Activated CD4-positive, alpha-beta memory T cell treated with anti-CD3 and anti-CD28 coated beads, Interleukin-2, amount 10 ng/mL, durations not matched to agents 7 days and 5 days (primary cell): Measurements from ENCODE around the gene PRR19. TPM values are rescaled to one million over a fixed set of nuclear protein-coding genes. Genes with fewer than 3 reads are reported as not detected.
"Not testable (repeated sequence)": the region's sequence is repeated elsewhere in the genome, so short reads cannot be mapped to it uniquely, and the experiment has no call there.

Experiments used
- CTCF ChIA-PET: fragments of 350-600 bp; sonication (Branson Sonifier 250); formaldehyde crosslinking; loops from one replicate; lab custom pipeline; 2021; ENCODE audit warnings: antibody characterized with exemption, inconsistent platforms; lab: Charles Lee
- POLR2A ChIA-PET: fragments of 350-600 bp; sonication (Branson Sonifier 250); formaldehyde crosslinking; loops from one replicate; lab custom pipeline; 2021; ENCODE audit warnings: antibody characterized with exemption; lab: Charles Lee
- DNase-seq: peaks from one replicate; pipeline ENCODE4 v3.0.0-alpha.2; 2020
- H3K27ac Mint-ChIP-seq: one replicate; pipeline ENCODE4 v1.8.0; 2021; ENCODE audit warnings: mild to moderate bottlenecking, mixed read lengths
- H3K27me3 Mint-ChIP-seq: one replicate; pipeline ENCODE4 v1.8.0; 2021; ENCODE audit warnings: mixed read lengths
- H3K36me3 Mint-ChIP-seq: one replicate; pipeline ENCODE4 v1.8.0; 2021; ENCODE audit warnings: low read depth, mixed read lengths
- H3K4me1 Mint-ChIP-seq: one replicate; pipeline ENCODE4 v1.8.0; 2021; ENCODE audit warnings: mixed read lengths
- H3K4me3 Mint-ChIP-seq: one replicate; pipeline ENCODE4 v1.8.0; 2021; ENCODE audit warnings: mild to moderate bottlenecking, mixed read lengths
- H3K9me3 Mint-ChIP-seq: one replicate; pipeline ENCODE4 v1.8.0; 2021; ENCODE audit warnings: mixed read lengths
- total RNA-seq, 2 experiments: library from RNA; stranded (reverse); gene quantifications; one replicate each; pipeline ENCODE4 v1.2.3, GENCODE V29; 2021

PRR19 gene
- total RNA-seq, 2 experiments from 2014 or later: 0.45 to 0.91 TPM

DNA sequence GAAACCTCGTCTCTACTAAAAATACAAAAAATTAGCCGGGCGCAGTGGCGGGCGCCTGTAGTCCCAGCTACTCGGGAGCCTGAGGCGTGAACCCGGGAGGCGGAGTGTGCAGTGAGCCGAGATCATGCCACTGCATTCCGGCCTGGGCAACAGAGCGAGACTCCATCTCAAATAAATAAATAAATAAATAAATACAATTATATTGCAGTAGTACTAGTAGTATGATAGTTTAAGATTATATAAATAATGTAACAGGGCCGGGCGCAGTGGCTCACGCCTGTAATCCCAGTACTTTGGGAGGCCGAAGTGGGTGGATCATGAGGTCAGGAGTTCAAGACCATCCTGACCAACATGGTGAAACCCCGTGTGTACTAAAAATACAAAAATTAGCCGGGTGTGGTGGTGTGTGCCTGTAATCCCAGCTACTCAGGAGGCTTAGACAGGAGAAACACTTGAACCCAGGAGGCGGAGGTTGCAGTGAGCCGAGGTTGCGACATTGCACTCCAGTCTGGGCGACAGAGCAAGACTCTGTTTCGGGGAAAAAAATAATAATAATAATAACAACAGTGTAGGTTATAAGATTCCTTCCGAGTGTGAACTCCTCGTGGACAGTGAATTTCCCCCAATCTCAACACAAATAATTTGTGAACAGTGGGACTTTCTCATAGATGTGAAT lies 34.9 kb upstream of the PRR19 start:
- H3K27me3 Mint-ChIP-seq, H3K4me3 Mint-ChIP-seq, DNase-seq, H3K9me3 Mint-ChIP-seq: not testable (repeated sequence)
- CTCF ChIA-PET: interaction anchor here (1.0 to 1.4 kb wide), 3 partner anchors 9 to 24 kb away, joined by 3 to 6 read pairs (median 4); partner anchors contain the start of gene GSK3A
- peaks cover 29% of the 10 kb centered on the region for H3K4me1 Mint-ChIP-seq
- peak overlapping the region; percentile 24 for H3K27ac Mint-ChIP-seq
- H3K36me3 Mint-ChIP-seq: peaks cover 17% of the 10 kb centered on the region
- POLR2A ChIA-PET: interaction anchor here (0.7 to 2.7 kb wide), 6 partner anchors 11 to 47 kb away, joined by 3 to 11 read pairs (median 4); partner anchors contain the start of genes ERF, GSK3A and ZNF526

GRCh38 chr19:42267644-42268141 lies 34.2 kb upstream of the PRR19 start:
- Mint-ChIP-seq H3K27me3 (peaks cover under 1% of the 10 kb centered on the region), H3K36me3 (peaks cover 18% of the 10 kb centered on the region), H3K27ac (no peak overlapping the region), H3K9me3 (no peaks in the 10 kb centered on the region), H3K4me1 (peaks cover 29% of the 10 kb centered on the region), H3K4me3 (no peak overlapping the region)
- ChIA-PET POLR2A (interaction anchor here (0.7 to 2.7 kb wide), 6 partner anchors 11 to 48 kb away, joined by 3 to 11 read pairs (median 4); partner anchors contain the start of genes ERF, GSK3A and ZNF526), CTCF (interaction anchor here (1.0 to 1.4 kb wide), 2 partner anchors 11 to 25 kb away, joined by 4 to 6 read pairs; partner anchors contain the start of gene GSK3A)
- no peak for DNase-seq

DNA sequence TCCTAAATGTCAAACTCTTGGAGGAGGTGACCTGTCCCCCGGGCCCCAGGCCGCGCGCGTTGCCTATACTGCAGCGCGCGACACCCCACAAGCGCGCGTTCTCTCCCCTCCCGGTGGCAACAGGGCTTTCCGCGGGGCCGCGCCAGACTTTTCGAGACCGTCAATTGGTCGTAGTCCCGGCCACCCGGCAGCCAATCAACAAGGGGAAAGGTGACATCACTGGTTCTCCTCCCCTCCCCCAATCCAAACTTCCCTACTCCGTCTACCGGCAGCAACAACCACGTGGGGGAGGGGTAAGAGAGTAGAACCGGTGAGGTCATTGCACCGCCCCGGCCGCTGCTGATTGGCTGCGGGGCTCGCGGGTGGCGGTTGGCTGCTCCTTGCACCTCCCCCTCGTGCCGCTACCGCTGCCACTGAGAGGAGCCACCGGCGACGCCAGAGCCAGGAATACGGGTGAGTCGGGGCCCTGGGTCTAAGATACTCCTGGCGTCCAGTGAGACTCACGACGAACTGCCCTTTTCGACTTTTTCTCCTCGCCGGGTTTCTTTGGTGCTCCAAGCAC lies 33.7 kb upstream of the PRR19 start:
- Mint-ChIP-seq H3K36me3 (peaks cover 21% of the 10 kb centered on the region), H3K27ac (no peak overlapping the region), H3K4me1 (peaks cover 29% of the 10 kb centered on the region), H3K4me3 (no peak overlapping the region), H3K27me3 (no peaks in the 10 kb centered on the region), H3K9me3 (no peaks in the 10 kb centered on the region)
- POLR2A ChIA-PET: interaction anchor here (0.7 to 2.7 kb wide), 6 partner anchors 10 to 49 kb away, joined by 3 to 11 read pairs (median 4); partner anchors contain the start of genes ERF, GSK3A and ZNF526
- DNase-seq: peak; percentile 99
- CTCF ChIA-PET: interaction anchor here (1.0 to 1.4 kb wide), 2 partner anchors 11 to 25 kb away, joined by 4 to 6 read pairs; partner anchors contain the start of gene GSK3A

DNA sequence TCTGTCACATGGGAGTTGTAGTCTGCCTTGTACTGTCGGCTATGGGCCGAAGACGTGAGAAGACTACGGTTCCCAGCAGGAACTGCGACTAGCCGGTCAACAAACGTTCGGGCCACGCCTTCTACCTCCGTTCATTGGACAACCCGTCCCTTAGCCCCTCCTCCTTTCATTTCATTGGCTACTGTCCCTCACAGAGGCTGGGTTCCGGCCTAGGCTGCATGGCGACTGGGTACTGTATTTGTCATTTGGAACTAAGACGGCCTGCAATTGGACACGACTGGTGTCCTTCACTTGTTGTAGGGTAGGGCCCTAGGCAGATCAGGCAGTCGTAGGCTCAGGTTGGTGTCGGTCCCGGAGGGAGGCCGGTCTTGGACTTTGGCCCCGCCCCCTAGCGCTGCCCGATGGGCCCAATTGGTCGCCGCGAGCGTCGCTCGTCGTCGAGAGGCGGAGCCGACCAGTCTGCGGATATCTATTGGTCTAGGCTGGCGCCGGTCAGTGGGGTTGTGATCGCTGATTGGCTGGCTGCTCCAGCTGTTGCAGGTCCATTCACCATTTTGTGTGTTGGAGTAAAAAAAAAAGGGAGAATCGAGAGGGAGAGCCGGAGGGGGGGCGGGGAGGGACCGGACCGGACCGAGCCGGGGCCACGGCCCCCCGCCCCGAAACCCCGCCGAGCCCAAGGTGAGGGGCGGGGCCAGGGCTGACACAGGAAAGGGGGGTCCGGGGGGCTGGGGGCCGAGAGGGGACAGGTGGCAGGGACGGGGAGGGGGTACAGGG lies 33.0 kb upstream of the PRR19 start, which contains the start of gene CIC:
Gene CIC, plus strand, starts transcription at position 549 of the 774 bp plus-strand sequence. CDS start 2,532 bp downstream, outside the sequence.
- Mint-ChIP-seq H3K27ac (peak within 1 kb of the TSS; percentile 99), H3K27me3 (no peaks in the 10 kb centered on the region), H3K4me1 (peaks cover 32% of the 10 kb centered on the region), H3K36me3 (peaks cover 28% of the 10 kb centered on the region), H3K9me3 (no peaks in the 10 kb centered on the region), H3K4me3 (no peak within 1 kb of the TSS)
- POLR2A ChIA-PET: interaction anchor here (1.2 to 3.5 kb wide), 10 partner anchors 8 to 69 kb away, joined by 3 to 48 read pairs (median 12); partner anchors contain the start of genes ERF and GSK3A
- DNase-seq: peak; percentile 99
- CTCF ChIA-PET: interaction anchor here (0.6 to 3.2 kb wide), 2 partner anchors 11 to 1249 kb away, joined by 3 to 43 read pairs; no protein-coding TSS in a partner anchor

- H3K9me3 Mint-ChIP-seq: no peaks in the 10 kb centered on the region
- POLR2A ChIA-PET: interaction anchor here (1.2 to 3.5 kb wide), 16 partner anchors 8 to 258 kb away, joined by 3 to 48 read pairs (median 6); partner anchors contain the start of genes CEACAM1, ERF, GSK3A and PAFAH1B3
- no peaks in the 10 kb centered on the region for H3K27me3 Mint-ChIP-seq
- H3K36me3 Mint-ChIP-seq: peaks cover 35% of the 10 kb centered on the region
- H3K27ac Mint-ChIP-seq: peak overlapping the region; percentile 99
- DNase-seq: no peak
- CTCF ChIA-PET: interaction anchor here (0.6 to 3.2 kb wide), 9 partner anchors 10 to 1248 kb away, joined by 3 to 43 read pairs (median 3); partner anchors contain the start of gene GSK3A
- peaks cover 36% of the 10 kb centered on the region for H3K4me1 Mint-ChIP-seq
- H3K4me3 Mint-ChIP-seq: no peak overlapping the region
Measured at GRCh38 chr19:42269478-42270345, 32.2 kb upstream of the PRR19 start.

- peak overlapping the region; percentile 99 for H3K27ac Mint-ChIP-seq
- peak; percentile 77 for DNase-seq
- peaks cover 44% of the 10 kb centered on the region for H3K4me1 Mint-ChIP-seq
- no peaks in the 10 kb centered on the region for H3K9me3 Mint-ChIP-seq
- H3K27me3 Mint-ChIP-seq: no peaks in the 10 kb centered on the region
- ChIA-PET CTCF (interaction anchor here (0.6 to 3.2 kb wide), 9 partner anchors 9 to 162 kb away, joined by 3 to 43 read pairs (median 4); partner anchors contain the start of gene GSK3A), POLR2A (interaction anchor here (0.8 to 3.5 kb wide), 16 partner anchors 9 to 258 kb away, joined by 3 to 48 read pairs (median 6); partner anchors contain the start of genes CEACAM1, ERF, GSK3A and PAFAH1B3)
- H3K36me3 Mint-ChIP-seq: peaks cover 41% of the 10 kb centered on the region
- no peak overlapping the region for H3K4me3 Mint-ChIP-seq
Measured at GRCh38 chr19:42270346-42271044, 31.4 kb upstream of the PRR19 start.

DNA sequence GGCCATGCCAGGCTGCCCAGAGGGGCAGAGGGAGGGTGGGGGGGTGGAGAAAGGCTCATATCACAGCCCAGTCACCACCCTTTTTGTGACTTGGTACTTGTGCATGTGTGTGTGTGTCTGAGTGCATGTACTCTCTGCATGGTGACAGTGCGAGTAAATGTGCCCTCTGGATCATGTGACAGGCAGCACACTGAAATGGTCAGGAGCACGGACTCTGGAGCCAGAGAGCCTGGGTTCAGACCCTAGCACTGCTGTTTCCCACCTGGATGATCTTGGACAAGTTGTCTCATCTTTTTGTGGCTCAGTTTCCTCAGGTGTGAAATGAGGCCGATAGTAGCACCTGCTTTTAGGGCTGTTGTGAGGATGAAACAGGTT lies 30.9 kb upstream of the PRR19 start:
- H3K27ac Mint-ChIP-seq: peak overlapping the region; percentile 99
- no peak for DNase-seq
- H3K36me3 Mint-ChIP-seq: peaks cover 45% of the 10 kb centered on the region
- H3K9me3 Mint-ChIP-seq: no peaks in the 10 kb centered on the region
- no peaks in the 10 kb centered on the region for H3K27me3 Mint-ChIP-seq
- ChIA-PET POLR2A (interaction anchor here (0.8 to 3.5 kb wide), 13 partner anchors 9 to 257 kb away, joined by 3 to 48 read pairs (median 8); partner anchors contain the start of genes CEACAM1, ERF, GSK3A and PAFAH1B3), CTCF (interaction anchor here (1.3 to 3.2 kb wide), 7 partner anchors 8 to 162 kb away, joined by 3 to 43 read pairs (median 4); partner anchors contain the start of gene GSK3A)
- H3K4me3 Mint-ChIP-seq: no peak overlapping the region
- H3K4me1 Mint-ChIP-seq: peaks cover 47% of the 10 kb centered on the region

DNA sequence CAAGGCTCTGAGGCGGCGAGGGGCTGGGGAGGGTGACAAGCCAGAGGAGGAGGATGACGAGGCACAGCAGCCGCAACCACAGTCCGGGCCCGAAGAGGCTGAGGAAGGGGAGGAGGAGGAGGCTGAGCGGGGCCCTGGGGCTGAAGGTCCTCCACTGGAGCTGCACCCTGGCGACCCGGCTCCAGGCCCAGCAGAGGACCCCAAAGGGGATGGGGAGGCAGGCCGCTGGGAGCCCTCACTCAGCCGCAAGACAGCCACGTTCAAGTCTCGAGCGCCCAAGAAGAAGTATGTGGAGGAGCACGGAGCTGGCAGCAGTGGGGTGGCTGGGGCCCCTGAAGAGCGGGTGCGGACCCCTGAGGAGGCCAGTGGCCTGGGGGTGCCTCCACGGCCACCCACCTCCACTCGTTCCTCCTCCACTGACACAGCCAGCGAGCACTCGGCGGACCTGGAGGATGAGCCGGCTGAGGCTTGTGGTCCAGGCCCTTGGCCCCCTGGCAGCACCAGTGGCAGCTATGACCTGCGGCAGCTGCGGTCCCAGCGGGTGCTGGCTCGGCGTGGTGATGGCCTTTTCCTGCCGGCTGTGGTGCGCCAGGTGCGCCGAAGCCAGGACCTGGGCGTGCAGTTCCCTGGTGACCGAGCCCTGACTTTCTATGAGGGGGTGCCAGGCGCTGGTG lies 29.9 kb upstream of the PRR19 start:
- ChIA-PET CTCF (interaction anchor here (2.1 to 3.2 kb wide), 2 partner anchors 7 to 29 kb away, joined by 10 to 43 read pairs; partner anchors contain the start of gene GSK3A), POLR2A (interaction anchor here (1.1 to 3.5 kb wide), 6 partner anchors 8 to 72 kb away, joined by 3 to 48 read pairs (median 18); partner anchors contain the start of gene GSK3A)
- no peak overlapping the region for H3K4me3 Mint-ChIP-seq

GRCh38 chr19:42272535-42272897 lies 29.4 kb upstream of the PRR19 start:
- Mint-ChIP-seq H3K4me3 (no peak overlapping the region), H3K36me3 (peaks cover 50% of the 10 kb centered on the region), H3K27me3 (no peaks in the 10 kb centered on the region), H3K9me3 (no peaks in the 10 kb centered on the region), H3K4me1 (peaks cover 60% of the 10 kb centered on the region), H3K27ac (no peak overlapping the region)
- ChIA-PET POLR2A (interaction anchor here (1.1 to 1.5 kb wide), 2 partner anchors 10 to 28 kb away, joined by 3 to 4 read pairs; no protein-coding TSS in a partner anchor), CTCF (no interaction called here)
- DNase-seq: no peak

More for the DNA sequence above, 29.9 kb upstream of the PRR19 start:
- Mint-ChIP-seq H3K27me3 (no peaks in the 10 kb centered on the region), H3K27ac (no peak overlapping the region), H3K36me3 (peaks cover 50% of the 10 kb centered on the region), H3K9me3 (no peaks in the 10 kb centered on the region), H3K4me1 (peaks cover 57% of the 10 kb centered on the region)
- no peak for DNase-seq

DNA sequence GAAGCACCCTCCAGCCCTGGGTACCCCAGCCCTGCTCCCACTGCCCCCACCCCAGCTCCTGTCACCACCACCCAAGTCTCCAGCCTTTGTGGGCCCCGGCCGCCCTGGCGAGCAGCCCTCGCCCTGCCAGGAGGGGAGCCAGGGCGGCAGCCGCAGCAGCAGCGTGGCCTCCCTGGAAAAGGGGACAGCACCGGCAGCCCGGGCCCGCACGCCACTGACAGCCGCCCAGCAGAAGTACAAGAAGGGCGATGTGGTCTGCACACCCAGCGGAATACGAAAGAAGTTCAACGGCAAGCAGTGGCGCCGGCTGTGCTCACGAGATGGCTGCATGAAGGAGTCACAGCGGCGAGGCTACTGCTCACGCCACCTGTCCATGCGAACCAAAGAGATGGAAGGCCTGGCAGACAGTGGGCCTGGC lies 28.9 kb upstream of the PRR19 start:
- POLR2A ChIA-PET: interaction anchor here (1.1 to 1.5 kb wide), 2 partner anchors 10 to 29 kb away, joined by 3 to 4 read pairs; no protein-coding TSS in a partner anchor
- no peaks in the 10 kb centered on the region for H3K9me3 Mint-ChIP-seq

More for the DNA sequence above, 28.9 kb upstream of the PRR19 start:
- no peak for DNase-seq
- CTCF ChIA-PET: no interaction called here
- Mint-ChIP-seq H3K4me1 (peaks cover 58% of the 10 kb centered on the region), H3K36me3 (peaks cover 50% of the 10 kb centered on the region), H3K27ac (no peak overlapping the region), H3K27me3 (no peaks in the 10 kb centered on the region), H3K4me3 (no peak overlapping the region)
